ENCODE data around the gene C1orf185. TPM values are rescaled to one million over a fixed set of nuclear protein-coding genes. Genes with fewer than 3 reads are reported as not detected.

C1orf185 gene
- total RNA-seq, 1 donor = not detected

DNA sequence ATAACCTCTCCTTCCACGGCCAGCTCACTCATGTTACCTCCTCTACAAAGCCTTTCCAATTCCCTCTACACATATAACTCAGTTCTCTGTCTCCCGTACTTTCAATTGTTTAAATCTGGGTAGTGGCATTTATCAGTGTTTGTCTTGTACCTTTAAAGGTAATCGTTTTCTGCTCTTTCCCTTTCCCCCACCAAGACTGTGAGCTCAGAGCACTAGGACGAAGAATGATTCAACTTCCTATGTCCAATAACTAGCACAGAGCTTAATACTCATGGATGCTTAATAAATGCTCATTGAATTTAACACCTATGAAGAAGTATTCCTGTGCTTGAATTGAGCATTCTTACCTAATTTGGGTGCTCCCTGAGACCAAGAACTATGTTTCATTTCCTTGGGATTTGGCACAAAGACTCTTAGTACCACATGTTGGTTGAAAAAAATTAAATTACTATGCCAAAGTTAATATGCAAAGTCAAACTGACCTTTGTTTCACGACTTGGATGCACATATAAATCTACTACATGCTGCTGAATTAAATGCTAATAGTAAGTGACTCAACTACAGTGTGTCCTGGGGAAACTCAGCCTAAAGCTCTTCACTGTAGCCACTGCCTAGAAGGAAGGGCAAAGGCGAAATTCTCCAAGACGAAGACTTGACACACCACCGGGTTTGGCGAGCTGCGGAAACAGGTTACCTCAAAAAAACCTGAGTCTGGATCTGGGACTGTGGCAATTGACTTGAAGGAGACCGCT lies 30.6 kb upstream of the C1orf185 start:
- DNase-seq (ENCODE audit: low read depth) = no peak
- H3K4me3 ChIP-seq (ENCODE audit: low read depth, low read length) = no peak overlapping the region
- TF ChIP-seq, protein P1, sequence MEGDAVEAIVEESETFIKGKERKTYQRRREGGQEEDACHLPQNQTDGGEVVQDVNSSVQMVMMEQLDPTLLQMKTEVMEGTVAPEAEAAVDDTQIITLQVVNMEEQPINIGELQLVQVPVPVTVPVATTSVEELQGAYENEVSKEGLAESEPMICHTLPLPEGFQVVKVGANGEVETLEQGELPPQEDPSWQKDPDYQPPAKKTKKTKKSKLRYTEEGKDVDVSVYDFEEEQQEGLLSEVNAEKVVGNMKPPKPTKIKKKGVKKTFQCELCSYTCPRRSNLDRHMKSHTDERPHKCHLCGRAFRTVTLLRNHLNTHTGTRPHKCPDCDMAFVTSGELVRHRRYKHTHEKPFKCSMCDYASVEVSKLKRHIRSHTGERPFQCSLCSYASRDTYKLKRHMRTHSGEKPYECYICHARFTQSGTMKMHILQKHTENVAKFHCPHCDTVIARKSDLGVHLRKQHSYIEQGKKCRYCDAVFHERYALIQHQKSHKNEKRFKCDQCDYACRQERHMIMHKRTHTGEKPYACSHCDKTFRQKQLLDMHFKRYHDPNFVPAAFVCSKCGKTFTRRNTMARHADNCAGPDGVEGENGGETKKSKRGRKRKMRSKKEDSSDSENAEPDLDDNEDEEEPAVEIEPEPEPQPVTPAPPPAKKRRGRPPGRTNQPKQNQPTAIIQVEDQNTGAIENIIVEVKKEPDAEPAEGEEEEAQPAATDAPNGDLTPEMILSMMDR (IDR thresholded peaks at IDR 0.05; ENCODE audit: insufficient read depth, low read length) = no peak

DNA sequence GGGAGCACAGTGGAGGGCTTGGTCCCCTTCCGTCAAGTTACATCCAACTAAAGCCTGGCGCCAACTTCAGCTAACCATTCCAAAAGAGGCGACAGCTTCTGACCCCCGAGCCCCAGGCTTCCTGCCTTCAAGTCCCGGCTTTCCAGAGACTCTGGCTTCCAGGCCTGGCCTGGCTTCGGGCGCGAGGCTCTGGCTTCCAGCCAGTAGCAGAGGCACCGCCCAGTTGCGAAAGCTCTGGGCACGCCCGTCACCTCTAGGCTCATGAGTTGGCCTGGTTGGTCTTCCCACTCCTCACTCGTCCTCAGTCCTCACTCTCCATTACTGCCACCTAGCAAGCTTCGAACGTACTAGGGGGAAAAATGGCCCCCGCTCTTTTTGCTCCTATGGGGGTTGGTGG lies 30.0 kb upstream of the C1orf185 start:
- H3K4me3 ChIP-seq (ENCODE audit: low read depth, low read length) = no peak overlapping the region
- no peak for DNase-seq (ENCODE audit: low read depth)
- TF ChIP-seq, protein P1 (IDR thresholded peaks at IDR 0.05; ENCODE audit: insufficient read depth, low read length) = no peak

DNA sequence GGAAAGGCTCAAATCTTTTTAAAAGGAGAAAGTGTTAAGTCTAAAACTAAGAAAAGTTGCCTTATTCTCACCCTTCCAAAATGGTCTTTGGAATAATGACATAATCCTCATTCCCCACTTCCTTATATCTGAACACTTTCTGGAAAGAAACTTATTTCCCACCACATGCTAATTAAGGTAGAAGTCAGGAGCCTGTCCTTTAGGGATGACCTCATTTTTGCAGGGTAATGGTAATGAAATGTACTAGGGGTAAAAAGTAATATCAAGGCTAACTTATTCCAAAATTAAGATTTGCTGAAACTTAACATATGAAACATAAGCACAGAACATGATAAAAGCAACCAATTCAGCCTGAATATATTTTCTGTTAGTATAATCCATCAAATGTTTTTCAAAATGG lies 29.4 kb upstream of the C1orf185 start:
- TF ChIP-seq, protein P1 (IDR thresholded peaks at IDR 0.05; ENCODE audit: insufficient read depth, low read length) = no peak
- DNase-seq (ENCODE audit: low read depth) = no peak
- H3K4me3 ChIP-seq (ENCODE audit: low read depth, low read length) = no peak overlapping the region

DNA sequence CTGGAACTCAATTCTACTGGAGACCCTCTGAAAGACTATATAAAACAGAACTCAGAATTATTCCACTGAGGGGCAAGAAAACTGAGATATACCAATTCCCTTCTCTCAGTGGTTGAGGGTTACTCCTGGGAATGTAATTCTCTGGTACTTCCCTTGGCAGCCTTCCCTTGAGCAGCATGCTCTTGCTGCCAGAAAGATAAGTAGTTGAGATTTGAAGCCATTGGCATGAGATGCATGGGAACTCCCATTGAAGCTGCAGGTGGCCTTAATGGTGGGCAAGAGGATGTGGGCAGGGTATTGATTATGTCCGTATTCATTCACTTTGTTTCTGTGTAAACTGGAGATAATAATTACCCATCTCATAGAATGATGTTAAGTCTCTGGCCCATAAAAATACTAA lies 28.6 kb upstream of the C1orf185 start:
- H3K4me3 ChIP-seq (ENCODE audit: low read depth, low read length) = no peak overlapping the region
- peak; percentile 49 for DNase-seq (ENCODE audit: low read depth)
- TF ChIP-seq, protein P1 (IDR thresholded peaks at IDR 0.05; ENCODE audit: insufficient read depth, low read length) = no peak

DNA sequence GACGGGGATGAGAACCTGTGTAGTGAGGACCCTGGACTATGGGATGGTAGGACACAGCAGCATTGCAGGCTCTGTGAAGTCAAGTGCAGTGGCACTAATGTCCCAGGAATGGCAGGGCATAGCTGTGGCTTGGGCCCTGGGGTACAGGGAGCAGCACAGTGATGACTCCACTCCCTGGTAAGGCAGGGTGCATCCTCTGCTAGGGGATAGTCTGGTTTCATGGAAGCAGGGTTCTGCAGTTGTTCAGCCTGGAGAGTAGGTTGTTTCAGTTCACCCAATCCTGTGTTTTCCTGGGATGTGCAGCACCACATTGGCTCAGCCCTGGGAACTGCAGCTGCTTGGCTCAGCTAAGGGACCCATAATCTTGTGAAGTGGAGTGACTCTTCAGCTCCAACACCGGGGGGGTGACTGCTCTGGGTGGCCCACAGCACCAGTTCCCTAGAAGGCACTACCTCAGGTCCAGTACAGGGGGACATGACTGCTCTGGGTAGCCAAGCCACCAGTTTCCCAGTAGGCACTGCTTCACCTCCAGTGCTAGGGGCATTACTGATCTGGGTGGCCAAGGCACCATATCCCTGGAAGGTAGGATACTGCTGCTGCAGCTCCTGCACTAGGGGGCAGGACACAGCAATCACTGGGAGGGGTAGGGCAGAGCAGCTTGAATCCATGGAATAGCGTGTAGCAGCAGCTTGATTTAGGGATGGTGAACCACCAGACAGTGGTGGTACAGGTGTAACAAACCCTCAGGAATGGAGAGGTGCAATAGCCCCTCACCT lies 15.3 kb upstream of the C1orf185 start:
- TF ChIP-seq, protein P1 (IDR thresholded peaks at IDR 0.05; ENCODE audit: insufficient read depth, low read length) = no peak
- H3K4me3 ChIP-seq (ENCODE audit: low read depth, low read length) = no peak overlapping the region
- no peak for DNase-seq (ENCODE audit: low read depth)

DNA sequence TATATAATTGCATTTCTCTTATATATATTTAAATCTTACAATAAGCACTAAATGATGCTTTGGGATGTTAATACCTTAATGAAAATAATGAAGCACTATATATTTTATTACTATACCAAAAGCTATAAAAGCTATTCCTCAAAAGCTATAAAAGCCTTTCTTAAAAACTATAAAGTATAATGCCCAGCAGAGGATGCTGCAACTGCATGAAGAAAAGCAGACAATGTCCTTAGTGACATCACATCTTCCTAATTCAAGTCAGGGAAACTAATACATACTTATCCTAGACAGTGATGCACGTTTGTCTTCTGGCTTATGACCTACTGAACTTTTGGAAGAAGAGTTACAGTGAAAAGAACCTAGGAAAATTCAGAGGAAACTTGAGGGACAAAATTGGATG lies 13.6 kb upstream of the C1orf185 start:
- peak; percentile 41 for DNase-seq (ENCODE audit: low read depth)
- no peak overlapping the region for H3K4me3 ChIP-seq (ENCODE audit: low read depth, low read length)
- TF ChIP-seq, protein P1 (IDR thresholded peaks at IDR 0.05; ENCODE audit: insufficient read depth, low read length) = peak; percentile 36
